Osteoblast (primary cell): Measurements from ENCODE around the gene NHLH1. TPM values are rescaled to one million over a fixed set of nuclear protein-coding genes. Genes with fewer than 3 reads are reported as not detected.

Experiments used
- DNase-seq: peaks from one replicate; pipeline ENCODE4 v3.0.0; 2011; ENCODE audit warnings: low spot score, mixed read lengths; ENCODE audit not compliant: insufficient read length; ENCODE audit errors: missing footprints
- H2AFZ ChIP-seq: 2 replicates; pipeline ENCODE4 v1.6.0; 2011; ENCODE audit warnings: mild to moderate bottlenecking, low read length
- H3K27ac ChIP-seq: 2 replicates; pipeline ENCODE4 v1.5.1; 2011; ENCODE audit warnings: mild to moderate bottlenecking, low read depth, low read length, moderate library complexity
- H3K27me3 ChIP-seq: 2 replicates; pipeline ENCODE4 v1.6.0; 2012; ENCODE audit warnings: mild to moderate bottlenecking, control low read depth, inconsistent platforms, low read length, moderate library complexity; ENCODE audit not compliant: insufficient read depth
- H3K36me3 ChIP-seq: 2 replicates; pipeline ENCODE4 v1.5.1; 2011; ENCODE audit warnings: mild to moderate bottlenecking, low read length, control low read depth, moderate library complexity; ENCODE audit not compliant: insufficient read depth
- H3K4me1 ChIP-seq: 2 replicates; pipeline ENCODE4 v1.5.1; 2011; ENCODE audit warnings: mild to moderate bottlenecking, low read length, control low read depth, moderate library complexity; ENCODE audit not compliant: insufficient read depth
- H3K4me2 ChIP-seq: 2 replicates; pipeline ENCODE4 v1.6.0; 2011; ENCODE audit warnings: mild to moderate bottlenecking, low read length; ENCODE audit not compliant: insufficient read depth
- H3K4me3 ChIP-seq: fragments of 200-600 bp; sonication (generic); 3 replicates; pipeline ENCODE4 v1.5.1; 2012; ENCODE audit warnings: mild to moderate bottlenecking, low read length, inconsistent platforms; ENCODE audit not compliant: insufficient read depth
- H3K79me2 ChIP-seq: 2 replicates; pipeline ENCODE4 v1.6.0; 2012; ENCODE audit warnings: mild to moderate bottlenecking, low read length, control low read depth, inconsistent platforms; ENCODE audit not compliant: insufficient read depth
- H3K9me3 ChIP-seq: 2 replicates; pipeline ENCODE4 v1.5.1; 2011; ENCODE audit warnings: low read depth, low read length, control low read depth
- H4K20me1 ChIP-seq: 2 replicates; pipeline ENCODE4 v1.6.0; 2012; ENCODE audit warnings: mild to moderate bottlenecking, low read length, control low read depth; ENCODE audit not compliant: insufficient read depth
- CTCF ChIP-seq: IDR thresholded peaks from 2 replicates; pipeline ENCODE4 v1.5.1; 2011; ENCODE audit warnings: mild to moderate bottlenecking, low read depth, low read length, moderate library complexity; ENCODE audit errors: extremely low read depth
- total RNA-seq: library from RNA; depleted of rRNA; stranded (reverse); fragments of >200 nt; gene quantifications from 2 replicates; pipeline ENCODE4 v1.2.3, GENCODE V29; 2012

Gene NHLH1
- total RNA-seq, 1 donor = not detected

GRCh38 chr1:160340146-160340545 lies 26.7 kb upstream of the NHLH1 start:
- Histone ChIP-seq H3K9me3 (no peaks in the 10 kb centered on the region), H2AFZ (no peak overlapping the region), H3K27ac (peak overlapping the region; percentile 13), H3K4me3 (peak overlapping the region; percentile 11), H4K20me1 (peaks cover 52% of the 10 kb centered on the region), H3K36me3 (peaks cover 54% of the 10 kb centered on the region), H3K79me2 (peaks cover 90% of the 10 kb centered on the region), H3K27me3 (no peaks in the 10 kb centered on the region), H3K4me1 (peaks cover 32% of the 10 kb centered on the region), H3K4me2 (peak overlapping the region; percentile 88)
- TF ChIP-seq CTCF = no peak
- DNase-seq = no peak

GRCh38 chr1:160340866-160341265 lies 26.0 kb upstream of the NHLH1 start:
- H3K36me3 ChIP-seq = peaks cover 49% of the 10 kb centered on the region

GRCh38 chr1:160342526-160342925 lies 24.3 kb upstream of the NHLH1 start:
- no peak for DNase-seq

More at GRCh38 chr1:160340866-160341265, 26.0 kb upstream of the NHLH1 start:
- Histone ChIP-seq H3K27ac (peak overlapping the region; percentile 13), H4K20me1 (peaks cover 52% of the 10 kb centered on the region), H2AFZ (no peak overlapping the region), H3K4me3 (peak overlapping the region; percentile 85), H3K4me2 (peak overlapping the region; percentile 88), H3K9me3 (no peaks in the 10 kb centered on the region), H3K4me1 (peaks cover 32% of the 10 kb centered on the region), H3K79me2 (peaks cover 94% of the 10 kb centered on the region), H3K27me3 (no peaks in the 10 kb centered on the region)
- DNase-seq = no peak
- no peak for TF ChIP-seq CTCF

More at GRCh38 chr1:160342526-160342925, 24.3 kb upstream of the NHLH1 start:
- peak overlapping the region; percentile 88 for H3K4me2 ChIP-seq
- H3K79me2 ChIP-seq = peaks cover 92% of the 10 kb centered on the region
- peak overlapping the region; percentile 85 for H3K4me3 ChIP-seq
- H3K36me3 ChIP-seq = peaks cover 41% of the 10 kb centered on the region
- TF ChIP-seq CTCF = no peak
- no peaks in the 10 kb centered on the region for H3K9me3 ChIP-seq
- H2AFZ ChIP-seq = peak overlapping the region; percentile 80
- H3K4me1 ChIP-seq = peaks cover 32% of the 10 kb centered on the region
- peaks cover 45% of the 10 kb centered on the region for H4K20me1 ChIP-seq
- H3K27ac ChIP-seq = peak overlapping the region; percentile 99
- H3K27me3 ChIP-seq = no peaks in the 10 kb centered on the region
